ENCODE measurements around the gene POLR2A.
A peak's percentile ranks its signal among the peaks of the same experiment; 100 is the strongest.
"Not testable (repeated sequence)": the region's sequence is repeated elsewhere in the genome, so short reads cannot be mapped to it uniquely, and the experiment has no call there.

Gene POLR2A

GRCh38 chr17:7479213-7480088 lies 4.7 kb upstream of the POLR2A start, which contains the start of gene ZBTB4:
TSS of gene ZBTB4 (minus strand) at chr17:7479631. CDS start at chr17:7466801, 12,830 bp downstream.
- Histone ChIP-seq H3K36me3 (ENCODE audit: low read depth) (peaks cover 7% of the 10 kb centered on the region; the same call in 1 of the 2 replicates), H3K27me3 (ENCODE audit: insufficient read depth, poor library complexity, severe bottlenecking) (no peaks in the 10 kb centered on the region), H3K4me3 (ENCODE audit: severe bottlenecking) (peak within 1 kb of the TSS; percentile 62), H3K4me1 (ENCODE audit: insufficient read depth, poor library complexity, severe bottlenecking) (peaks cover 24% of the 10 kb centered on the region), H3K27ac (ENCODE audit: poor library complexity, severe bottlenecking) (peak within 1 kb of the TSS; percentile 95), H3K9me3 (ENCODE audit: severe bottlenecking) (no peaks in the 10 kb centered on the region)
- ATAC-seq (ENCODE audit: low read depth) = no peak
- no peak for TF ChIP-seq CTCF (IDR thresholded peaks at IDR 0.05; ENCODE audit: poor library complexity, severe bottlenecking)
- DNase-seq (ENCODE audit: low spot score) = no peak

- no peak for TF ChIP-seq CTCF (IDR thresholded peaks at IDR 0.05; ENCODE audit: poor library complexity, severe bottlenecking)
Observed at GRCh38 chr17:7480089-7480384, 4.1 kb upstream of the POLR2A start.

GRCh38 chr17:7481275-7481674 lies 2.9 kb upstream of the POLR2A start, which contains the start of gene SLC35G6:
TSS of gene SLC35G6 (plus strand) at chr17:7481446. CDS start at chr17:7481517, 71 bp downstream.
- not testable (repeated sequence) for DNase-seq (ENCODE audit: low spot score); H3K36me3 ChIP-seq (ENCODE audit: low read depth); H3K27me3 ChIP-seq (ENCODE audit: insufficient read depth, poor library complexity, severe bottlenecking); H3K4me3 ChIP-seq (ENCODE audit: severe bottlenecking); H3K9me3 ChIP-seq (ENCODE audit: severe bottlenecking); ATAC-seq (ENCODE audit: low read depth)
- Histone ChIP-seq H3K4me1 (ENCODE audit: insufficient read depth, poor library complexity, severe bottlenecking) (peaks cover 15% of the 10 kb centered on the region), H3K27ac (ENCODE audit: poor library complexity, severe bottlenecking) (peak within 1 kb of the TSS; percentile 95)

More at GRCh38 chr17:7480089-7480384, 4.1 kb upstream of the POLR2A start:
- Histone ChIP-seq H3K4me3 (ENCODE audit: severe bottlenecking) (peak overlapping the region; percentile 62), H3K9me3 (ENCODE audit: severe bottlenecking) (no peaks in the 10 kb centered on the region), H3K27me3 (ENCODE audit: insufficient read depth, poor library complexity, severe bottlenecking) (no peaks in the 10 kb centered on the region), H3K27ac (ENCODE audit: poor library complexity, severe bottlenecking) (peak overlapping the region; percentile 95), H3K36me3 (ENCODE audit: low read depth) (peaks cover 5% of the 10 kb centered on the region; the same call in 1 of the 2 replicates), H3K4me1 (ENCODE audit: insufficient read depth, poor library complexity, severe bottlenecking) (peaks cover 22% of the 10 kb centered on the region)
- no peak for DNase-seq (ENCODE audit: low spot score)
- no peak for ATAC-seq (ENCODE audit: low read depth)

GRCh38 chr17:7481842-7482741 lies 2.1 kb upstream of the POLR2A start:
- Histone ChIP-seq H3K4me1 (ENCODE audit: insufficient read depth, poor library complexity, severe bottlenecking) (peaks cover 17% of the 10 kb centered on the region), H3K27ac (ENCODE audit: poor library complexity, severe bottlenecking) (peak overlapping the region; percentile 95)
- not testable (repeated sequence) for ATAC-seq (ENCODE audit: low read depth); H3K9me3 ChIP-seq (ENCODE audit: severe bottlenecking); DNase-seq (ENCODE audit: low spot score); H3K4me3 ChIP-seq (ENCODE audit: severe bottlenecking); H3K36me3 ChIP-seq (ENCODE audit: low read depth); H3K27me3 ChIP-seq (ENCODE audit: insufficient read depth, poor library complexity, severe bottlenecking)

GRCh38 chr17:7482742-7483088 lies 1.5 kb upstream of the POLR2A start:
- not testable (repeated sequence) for H3K4me3 ChIP-seq (ENCODE audit: severe bottlenecking); DNase-seq (ENCODE audit: low spot score); H3K27me3 ChIP-seq (ENCODE audit: insufficient read depth, poor library complexity, severe bottlenecking); ATAC-seq (ENCODE audit: low read depth); H3K9me3 ChIP-seq (ENCODE audit: severe bottlenecking); H3K36me3 ChIP-seq (ENCODE audit: low read depth)
- H3K4me1 ChIP-seq (ENCODE audit: insufficient read depth, poor library complexity, severe bottlenecking) = peaks cover 14% of the 10 kb centered on the region
- peak overlapping the region; percentile 84 for H3K27ac ChIP-seq (ENCODE audit: poor library complexity, severe bottlenecking)
